ENCODE data around the gene DUOX1.

Gene DUOX1

DNA sequence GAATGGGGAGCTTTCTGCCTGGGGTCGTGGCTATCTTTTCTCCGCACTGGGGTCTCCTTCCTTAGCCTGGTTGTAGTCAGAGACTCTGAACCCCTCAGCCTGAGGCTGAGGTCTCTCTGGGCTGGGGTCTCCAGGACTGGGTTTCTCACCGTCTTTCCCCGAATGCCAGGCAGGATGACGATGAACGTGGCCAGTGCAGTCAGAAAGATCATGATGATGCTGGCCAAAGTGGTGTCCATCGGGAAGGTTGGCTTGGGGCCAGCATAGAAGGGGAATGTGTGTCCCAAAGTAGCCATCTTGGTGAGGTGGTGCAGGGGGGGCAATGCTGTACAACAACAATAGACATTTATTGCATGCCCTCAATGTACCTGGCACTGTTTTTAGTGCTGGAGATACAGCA is 7.1 kb upstream of the DUOX1 start:
- Histone ChIP-seq H3K4me1 (ENCODE audit: insufficient read depth, insufficient read length) (no peaks in the 10 kb centered on the region), H3K36me3 (ENCODE audit: insufficient read depth, insufficient read length, low read length) (no peaks in the 10 kb centered on the region), H3K4me3 (ENCODE audit: insufficient read length, low read depth) (no peak overlapping the region), H3K27me3 (ENCODE audit: insufficient read depth, insufficient read length) (peaks cover 10% of the 10 kb centered on the region), H3K9ac (ENCODE audit: insufficient read length, low read depth) (no peak overlapping the region), H3K9me3 (ENCODE audit: insufficient read depth, low read length) (no peaks in the 10 kb centered on the region)
- DNase-seq (ENCODE audit: low read depth, low spot score): no peak
- no peak for TF ChIP-seq SUZ12 (IDR thresholded peaks at IDR 0.05; ENCODE audit: extremely low read depth, insufficient read depth, insufficient read length)
- no peak for TF ChIP-seq YY1 (IDR thresholded peaks at IDR 0.05; ENCODE audit: insufficient read depth, insufficient read length)

DNA sequence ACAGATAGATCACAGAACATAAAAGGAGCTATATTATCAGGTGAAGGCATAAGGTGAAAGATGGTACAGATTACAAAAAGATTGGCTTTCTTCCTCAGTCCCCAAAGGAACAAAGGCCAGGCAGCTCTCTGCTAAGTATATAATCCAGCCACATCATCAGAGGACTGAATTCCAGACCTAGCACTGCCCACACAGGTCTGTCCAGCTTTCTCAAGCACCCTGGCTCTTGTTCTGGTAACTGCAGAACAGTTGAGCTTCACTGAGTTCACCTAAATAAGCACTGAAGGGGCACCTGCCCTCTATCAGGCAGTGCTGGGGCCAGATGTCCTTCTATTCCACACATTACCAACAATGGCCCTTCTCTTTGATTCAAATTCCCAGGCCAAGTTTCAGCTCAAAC is 6.4 kb upstream of the DUOX1 start:
- DNase-seq (ENCODE audit: low read depth, low spot score): no peak
- no peak overlapping the region for H3K4me3 ChIP-seq (ENCODE audit: insufficient read length, low read depth)
- peaks cover 14% of the 10 kb centered on the region for H3K27me3 ChIP-seq (ENCODE audit: insufficient read depth, insufficient read length)
- H3K36me3 ChIP-seq (ENCODE audit: insufficient read depth, insufficient read length, low read length): no peaks in the 10 kb centered on the region
- H3K4me1 ChIP-seq (ENCODE audit: insufficient read depth, insufficient read length): no peaks in the 10 kb centered on the region
- H3K9me3 ChIP-seq (ENCODE audit: insufficient read depth, low read length): no peaks in the 10 kb centered on the region
- TF ChIP-seq YY1 (IDR thresholded peaks at IDR 0.05; ENCODE audit: insufficient read depth, insufficient read length): no peak
- TF ChIP-seq SUZ12 (IDR thresholded peaks at IDR 0.05; ENCODE audit: extremely low read depth, insufficient read depth, insufficient read length): no peak
- no peak for TF ChIP-seq ZNF274 (IDR thresholded peaks at IDR 0.05; ENCODE audit: low read depth, low read length)
- H3K9ac ChIP-seq (ENCODE audit: insufficient read length, low read depth): no peak overlapping the region

- peaks cover 2% of the 10 kb centered on the region for H3K4me1 ChIP-seq (ENCODE audit: insufficient read depth, insufficient read length)
- H3K9ac ChIP-seq (ENCODE audit: insufficient read length, low read depth): no peak overlapping the region
- H3K9me3 ChIP-seq (ENCODE audit: insufficient read depth, low read length): no peaks in the 10 kb centered on the region
- TF ChIP-seq YY1 (IDR thresholded peaks at IDR 0.05; ENCODE audit: insufficient read depth, insufficient read length): no peak
- TF ChIP-seq SUZ12 (IDR thresholded peaks at IDR 0.05; ENCODE audit: extremely low read depth, insufficient read depth, insufficient read length): no peak
- TF ChIP-seq ZNF274 (IDR thresholded peaks at IDR 0.05; ENCODE audit: low read depth, low read length): no peak
- H3K36me3 ChIP-seq (ENCODE audit: insufficient read depth, insufficient read length, low read length): no peaks in the 10 kb centered on the region
- H3K4me3 ChIP-seq (ENCODE audit: insufficient read length, low read depth): no peak overlapping the region
- H3K27me3 ChIP-seq (ENCODE audit: insufficient read depth, insufficient read length): peaks cover 42% of the 10 kb centered on the region
- no peak for DNase-seq (ENCODE audit: low read depth, low spot score)
Measured at GRCh38 chr15:45126535-45127158, 3.1 kb upstream of the DUOX1 start.

- H3K27me3 ChIP-seq (ENCODE audit: insufficient read depth, insufficient read length): peaks cover 42% of the 10 kb centered on the region
- H3K4me3 ChIP-seq (ENCODE audit: insufficient read length, low read depth): peak overlapping the region; percentile 39
Measured at GRCh38 chr15:45128971-45129639, 689 bp upstream of the DUOX1 start.

DNA sequence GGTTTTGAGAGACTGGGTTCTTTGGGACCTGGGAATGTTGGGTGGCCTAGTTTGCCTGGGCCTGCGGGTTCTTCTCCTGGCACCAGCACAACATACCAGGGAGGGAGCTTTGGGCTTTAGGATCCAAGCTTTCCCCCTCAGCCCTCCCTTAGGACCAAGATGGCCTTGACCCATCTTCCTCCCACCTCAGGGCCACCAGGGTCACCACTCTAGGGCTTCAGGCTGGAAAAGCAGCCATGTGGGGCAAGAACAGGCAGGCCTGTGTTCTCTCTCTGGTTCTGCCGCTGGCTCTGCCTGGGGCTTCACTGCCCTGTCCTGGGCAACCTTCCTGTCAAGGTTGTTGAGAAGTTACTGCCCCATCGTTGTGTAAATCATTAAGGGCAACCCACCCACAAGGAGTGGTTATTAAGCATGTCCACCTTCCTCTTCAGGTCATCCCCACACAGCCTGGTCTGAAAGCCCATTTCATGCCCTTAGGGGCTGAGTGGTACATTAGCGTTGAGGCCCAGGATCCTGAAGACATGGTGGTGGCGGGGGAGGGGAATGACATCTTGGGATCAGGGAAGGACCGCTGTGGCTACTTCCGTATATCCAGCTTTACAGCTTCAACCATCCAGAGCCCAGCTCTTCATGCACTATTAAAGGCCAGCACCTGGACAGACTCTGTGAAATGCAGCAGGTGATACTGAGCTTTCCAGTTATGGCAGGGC is 652 bp downstream of the DUOX1 start:
- H3K27me3 ChIP-seq (ENCODE audit: insufficient read depth, insufficient read length): peaks cover 39% of the 10 kb centered on the region
- no peaks in the 10 kb centered on the region for H3K36me3 ChIP-seq (ENCODE audit: insufficient read depth, insufficient read length, low read length)
- H3K4me3 ChIP-seq (ENCODE audit: insufficient read length, low read depth): peak overlapping the region; percentile 39

More at GRCh38 chr15:45128971-45129639, 689 bp upstream of the DUOX1 start:
- no peak for DNase-seq (ENCODE audit: low read depth, low spot score)
- Histone ChIP-seq H3K9me3 (ENCODE audit: insufficient read depth, low read length) (no peaks in the 10 kb centered on the region), H3K9ac (ENCODE audit: insufficient read length, low read depth) (peak overlapping the region; percentile 56), H3K36me3 (ENCODE audit: insufficient read depth, insufficient read length, low read length) (no peaks in the 10 kb centered on the region), H3K4me1 (ENCODE audit: insufficient read depth, insufficient read length) (peaks cover 2% of the 10 kb centered on the region)
- TF ChIP-seq YY1 (IDR thresholded peaks at IDR 0.05; ENCODE audit: insufficient read depth, insufficient read length): no peak
- TF ChIP-seq ZNF274 (IDR thresholded peaks at IDR 0.05; ENCODE audit: low read depth, low read length): no peak
- TF ChIP-seq SUZ12 (IDR thresholded peaks at IDR 0.05; ENCODE audit: extremely low read depth, insufficient read depth, insufficient read length): no peak

GRCh38 chr15:45131510-45131909 is 1.7 kb downstream of the DUOX1 start:
- TF ChIP-seq SUZ12 (IDR thresholded peaks at IDR 0.05; ENCODE audit: extremely low read depth, insufficient read depth, insufficient read length): no peak
- TF ChIP-seq ZNF274 (IDR thresholded peaks at IDR 0.05; ENCODE audit: low read depth, low read length): no peak
- Histone ChIP-seq H3K27me3 (ENCODE audit: insufficient read depth, insufficient read length) (peaks cover 39% of the 10 kb centered on the region), H3K36me3 (ENCODE audit: insufficient read depth, insufficient read length, low read length) (no peaks in the 10 kb centered on the region)

More for the DNA sequence above, 652 bp downstream of the DUOX1 start:
- Histone ChIP-seq H3K4me1 (ENCODE audit: insufficient read depth, insufficient read length) (peaks cover 5% of the 10 kb centered on the region), H3K9me3 (ENCODE audit: insufficient read depth, low read length) (no peaks in the 10 kb centered on the region), H3K9ac (ENCODE audit: insufficient read length, low read depth) (peak overlapping the region; percentile 32)
- TF ChIP-seq SUZ12 (IDR thresholded peaks at IDR 0.05; ENCODE audit: extremely low read depth, insufficient read depth, insufficient read length) (no peak), ZNF274 (IDR thresholded peaks at IDR 0.05; ENCODE audit: low read depth, low read length) (no peak), YY1 (IDR thresholded peaks at IDR 0.05; ENCODE audit: insufficient read depth, insufficient read length) (no peak)
- DNase-seq (ENCODE audit: low read depth, low spot score): no peak

More at GRCh38 chr15:45131510-45131909, 1.7 kb downstream of the DUOX1 start:
- H3K9me3 ChIP-seq (ENCODE audit: insufficient read depth, low read length): no peaks in the 10 kb centered on the region
- H3K4me3 ChIP-seq (ENCODE audit: insufficient read length, low read depth): no peak overlapping the region
- H3K9ac ChIP-seq (ENCODE audit: insufficient read length, low read depth): no peak overlapping the region
- peaks cover 5% of the 10 kb centered on the region for H3K4me1 ChIP-seq (ENCODE audit: insufficient read depth, insufficient read length)
- no peak for DNase-seq (ENCODE audit: low read depth, low spot score)
